Skin epidermis (tissue), 12 donors: ENCODE results near the gene COL23A1.
"Not testable (repeated sequence)": the region's sequence is repeated elsewhere in the genome, so short reads cannot be mapped to it uniquely, and the experiment has no call there.

Experiments
- H3K27ac ChIP-seq, 21 experiments: fragments of 200-600 bp; sonication (generic) in 11 of 21; one replicate each; pipeline ENCODE4 v1.5.0; 2020; ENCODE audit warnings: mild to moderate bottlenecking in 3 of 21, inconsistent platforms in 2 of 21, moderate library complexity in 2 of 21
- H3K4me3 ChIP-seq, 7 experiments: fragments of 200-600 bp; sonication (generic) in 2 of 7; one replicate each; pipeline ENCODE4 v1.5.0; 2020; ENCODE audit warnings: inconsistent platforms in 2 of 7, mild to moderate bottlenecking in 2 of 7, moderate library complexity in 1 of 7

COL23A1 gene

GRCh38 chr5:178326374-178326715 is 263.8 kb downstream of the COL23A1 start:
- no peak overlapping the region for H3K27ac ChIP-seq
- H3K4me3 ChIP-seq = no peak overlapping the region

GRCh38 chr5:178325679-178326373 is 264.4 kb downstream of the COL23A1 start:
- no peak overlapping the region for H3K4me3 ChIP-seq
- no peak overlapping the region for H3K27ac ChIP-seq

GRCh38 chr5:178325311-178325678 is 264.9 kb downstream of the COL23A1 start:
- no peak overlapping the region for H3K4me3 ChIP-seq
- no peak overlapping the region for H3K27ac ChIP-seq

GRCh38 chr5:178324481-178325310 is 265.5 kb downstream of the COL23A1 start:
- Histone ChIP-seq H3K27ac (no peak overlapping the region), H3K4me3 (no peak overlapping the region)

- no peak overlapping the region for H3K4me3 ChIP-seq
- H3K27ac ChIP-seq = no peak overlapping the region
Measured at GRCh38 chr5:178323961-178324360, 266.2 kb downstream of the COL23A1 start.

GRCh38 chr5:178323541-178323865 is 266.7 kb downstream of the COL23A1 start:
- Histone ChIP-seq H3K4me3 (no peak overlapping the region), H3K27ac (no peak overlapping the region)

GRCh38 chr5:178322736-178323540 is 267.3 kb downstream of the COL23A1 start:
- H3K27ac ChIP-seq = no peak overlapping the region

GRCh38 chr5:178320281-178320855 is 269.8 kb downstream of the COL23A1 start:
- Histone ChIP-seq H3K27ac (peak overlapping the region in 1 of 21 experiments; percentile 41), H3K4me3 (no peak overlapping the region)

More at GRCh38 chr5:178322736-178323540, 267.3 kb downstream of the COL23A1 start:
- H3K4me3 ChIP-seq = no peak overlapping the region

GRCh38 chr5:178319541-178320041 is 270.6 kb downstream of the COL23A1 start:
- no peak overlapping the region for H3K27ac ChIP-seq

GRCh38 chr5:178318893-178319292 is 271.3 kb downstream of the COL23A1 start:
- Histone ChIP-seq H3K27ac (no peak overlapping the region), H3K4me3 (no peak overlapping the region)

More at GRCh38 chr5:178319541-178320041, 270.6 kb downstream of the COL23A1 start:
- no peak overlapping the region for H3K4me3 ChIP-seq

GRCh38 chr5:178318382-178318781 is 271.8 kb downstream of the COL23A1 start:
- Histone ChIP-seq H3K4me3 (no peak overlapping the region), H3K27ac (no peak overlapping the region)

GRCh38 chr5:178317727-178318126 is 272.5 kb downstream of the COL23A1 start:
- not testable (repeated sequence) for H3K4me3 ChIP-seq, H3K27ac ChIP-seq

GRCh38 chr5:178314961-178315820 is 275.0 kb downstream of the COL23A1 start:
- no peak overlapping the region for H3K27ac ChIP-seq
- no peak overlapping the region for H3K4me3 ChIP-seq

GRCh38 chr5:178314061-178314660 is 276.0 kb downstream of the COL23A1 start:
- Histone ChIP-seq H3K27ac (no peak overlapping the region), H3K4me3 (no peak overlapping the region)

GRCh38 chr5:178313316-178313715 is 276.9 kb downstream of the COL23A1 start:
- Histone ChIP-seq H3K27ac (peak overlapping the region in 1 of 21 experiments; percentile 16), H3K4me3 (no peak overlapping the region)

- no peak overlapping the region for H3K4me3 ChIP-seq
Measured at GRCh38 chr5:178312880-178313282, 277.3 kb downstream of the COL23A1 start.

GRCh38 chr5:178310130-178310865 is 279.9 kb downstream of the COL23A1 start:
- no peak overlapping the region for H3K4me3 ChIP-seq
- H3K27ac ChIP-seq = no peak overlapping the region

More at GRCh38 chr5:178312880-178313282, 277.3 kb downstream of the COL23A1 start:
- peak overlapping the region in 5 of 21 experiments; percentile 16 to 51 (median 29) for H3K27ac ChIP-seq
